Heart left ventricle (tissue), 13 donors: ENCODE results near the gene LENG1.

ENCODE experiments used
- CTCF ChIP-seq, 12 donors: fragments of 200-600 bp; sonication (generic) in 4 of 12; IDR thresholded peaks; one replicate each; pipeline versions ENCODE4 v1.5.0 to v1.8.0; 2018 to 2022; ENCODE audit warnings: antibody characterized with exemption in 12 of 12, mild to moderate bottlenecking in 5 of 12
- POLR2A ChIP-seq, 2 donors: fragments of 450-650 bp; IDR thresholded peaks; one replicate each; pipeline ENCODE4 v1.6.1; 2017; ENCODE audit warnings: antibody characterized with exemption in 2 of 2, mild to moderate bottlenecking in 2 of 2, moderate library complexity in 2 of 2
- donor health status: ischemic (EF 13 %, LVEDD 7.1; RV severe dilation, severe dysfunction).
- donor health status: DM: no; HTN: yes; CAD: no.
- donor health status: DM: no; HTN: no; CAD: no.
- donor health status: ischemic (EF 25% LVEDD 6.9; RV normal size, moderate dysfunction).
- donor health status: ischemic (EF 25% LVEDD 5.7; RV mildly dilated, moderate dysfunction).
- donor health status: ischemic (EF 35%, LVEDD 5.7; RV mildly dilated, moderate dysfunction).
- donor health status: nonischemic (EF 11% LVEDD 7.7; RV severe dilation, severe dysfunction).
- donor health status: DM: yes; HTN: yes; CAD: no.
- donor health status: PGD.
- donor health status: ischemic (EF 29% LVEDD 5.4; RV normal size, mild dysfunction).
- donor health status: nonischemic (EF 23%, LVEDD 6.1; RV moderate dilation, normal function).

- TF ChIP-seq POLR2A (IDR thresholded peaks at IDR 0.05): no peak
- TF ChIP-seq CTCF (IDR thresholded peaks at IDR 0.05): no peak
Observed at GRCh38 chr19:54207983-54208783, 48.7 kb upstream of the LENG1 start.
